C4-2B (cell line): ENCODE results near the gene MYLIP.

Experiments
- CTCF ChIP-seq: fragments of 450-650 bp; conservative IDR thresholded peaks from 2 replicates; pipeline ENCODE4 v1.5.1; 2017; ENCODE audit warnings: mild to moderate bottlenecking
- ZFX ChIP-seq: fragments of 450-650 bp; IDR thresholded peaks from 2 replicates; pipeline ENCODE4 v1.6.1; 2017

GRCh38 chr6:16136091-16136490 lies 7.2 kb downstream of the MYLIP start:
- TF ChIP-seq CTCF (no peak), ZFX (no peak)
